B cell (primary cell): Measurements from ENCODE around the gene LDHAL6B. TPM values are rescaled to one million over a fixed set of nuclear protein-coding genes. Genes with fewer than 3 reads are reported as not detected.

Experiments
- ATAC-seq: fragments of 200-7000 bp; cut with Tn5 transposase; one replicate; pipeline ENCODE4 v1.10.0; 2021; ENCODE audit warnings: low read depth, mild to moderate bottlenecking, moderate number of reproducible peaks, moderate library complexity
- CTCF ChIA-PET: fragments of 350-600 bp; sonication (Branson Sonifier 250); formaldehyde crosslinking; loops from one replicate; lab custom pipeline; 2021; ENCODE audit warnings: antibody characterized with exemption, inconsistent platforms; lab: Charles Lee
- POLR2A ChIA-PET: fragments of 350-600 bp; sonication (Branson Sonifier 250); formaldehyde crosslinking; loops from one replicate; lab custom pipeline; 2021; ENCODE audit warnings: antibody characterized with exemption; lab: Charles Lee
- DNase-seq: peaks from one replicate; pipeline ENCODE4 v3.0.0; 2013
- H2AFZ ChIP-seq: 2 replicates; pipeline ENCODE4 v1.6.1; 2012; ENCODE audit warnings: mild to moderate bottlenecking, low read depth, low read length; ENCODE audit not compliant: insufficient read depth, poor library complexity, severe bottlenecking
- H3K27ac ChIP-seq, 2 donors: 1 replicate in 1 of 2; 2 replicates in 1 of 2; pipeline ENCODE4 v1.5.1; 2012 to 2013; ENCODE audit warnings: low read length in 2 of 2, mild to moderate bottlenecking in 2 of 2, moderate library complexity in 1 of 2
- H3K27me3 ChIP-seq, 4 experiments: fragments of 200-600 bp in 1 of 4; sonication (generic) in 1 of 4; replicated peaks in 1 of 4; 1 replicate in 2 of 4; 2 replicates in 2 of 4; pipeline versions ENCODE4 v1.6.1 to v1.7.0; 2013 to 2016; ENCODE audit warnings: low read length in 3 of 4, mild to moderate bottlenecking in 2 of 4, mixed read lengths in 1 of 4, moderate library complexity in 1 of 4; ENCODE audit not compliant: insufficient read depth in 4 of 4, control insufficient read depth in 3 of 4; ENCODE audit errors: control extremely low read depth in 1 of 4
- H3K36me3 ChIP-seq, 2 experiments: replicated peaks in 1 of 2; 1 replicate in 1 of 2; 2 replicates in 1 of 2; pipeline versions ENCODE4 v1.6.1 to v1.7.1; 2013; ENCODE audit warnings: low read length in 1 of 2; ENCODE audit not compliant: insufficient read depth in 2 of 2, control insufficient read depth in 1 of 2; ENCODE audit errors: control extremely low read depth in 1 of 2, extremely low read depth in 1 of 2
- H3K4me1 ChIP-seq, 2 donors: fragments of 200-600 bp in 1 of 2; sonication (generic) in 1 of 2; 1 replicate in 1 of 2; 2 replicates in 1 of 2; pipeline versions ENCODE4 v1.5.1 to v1.6.1; 2013 to 2017; ENCODE audit warnings: low read length in 2 of 2; ENCODE audit not compliant: control insufficient read depth in 2 of 2, insufficient read depth in 2 of 2
- H3K4me2 ChIP-seq: replicated peaks from 2 replicates; pipeline ENCODE3; 2012; ENCODE audit warnings: mild to moderate bottlenecking, low read depth, low read length; ENCODE audit not compliant: poor library complexity, severe bottlenecking
- H3K4me3 ChIP-seq, 5 experiments: fragments of 200-600 bp in 1 of 5; sonication (generic) in 1 of 5; 1 replicate in 3 of 5; 2 replicates in 2 of 5; pipeline versions ENCODE4 v1.5.1 to v1.7.0; 2011 to 2016; ENCODE audit warnings: low read length in 4 of 5, mild to moderate bottlenecking in 4 of 5, low read depth in 2 of 5, control low read depth in 1 of 5, moderate library complexity in 1 of 5; ENCODE audit not compliant: insufficient read depth in 1 of 5; ENCODE audit errors: control extremely low read depth in 1 of 5, extremely low read depth in 1 of 5
- H3K79me2 ChIP-seq: fragments of 200-600 bp; sonication (generic); one replicate; pipeline ENCODE4 v1.6.0; 2016; ENCODE audit warnings: low read length; ENCODE audit not compliant: control insufficient read depth, insufficient read depth
- H3K9ac ChIP-seq: fragments of 200-600 bp; sonication (generic); 2 replicates; pipeline ENCODE4 v1.6.1; 2017; ENCODE audit warnings: mild to moderate bottlenecking, low read length, moderate library complexity
- H3K9me3 ChIP-seq, 3 donors: one replicate each; pipeline versions ENCODE4 v1.6.1 to v1.7.1; 2013; ENCODE audit warnings: low read length in 2 of 3; ENCODE audit not compliant: control insufficient read depth in 2 of 3, insufficient read depth in 1 of 3; ENCODE audit errors: control extremely low read depth in 1 of 3
- H4K20me1 ChIP-seq: 2 replicates; pipeline ENCODE4 v1.6.0; 2012; ENCODE audit warnings: mild to moderate bottlenecking, low read length; ENCODE audit not compliant: insufficient read depth, control insufficient read depth, poor library complexity, severe bottlenecking
- H3K27ac Mint-ChIP-seq: one replicate; pipeline ENCODE4 v1.8.0; 2021; ENCODE audit warnings: mixed read lengths
- H3K27me3 Mint-ChIP-seq: one replicate; pipeline ENCODE4 v1.8.0; 2021; ENCODE audit warnings: mixed read lengths
- H3K4me1 Mint-ChIP-seq: one replicate; pipeline ENCODE4 v1.8.0; 2021; ENCODE audit warnings: mixed read lengths
- H3K4me3 Mint-ChIP-seq: one replicate; pipeline ENCODE4 v1.8.0; 2021; ENCODE audit warnings: mixed read lengths
- H3K9me3 Mint-ChIP-seq: one replicate; pipeline ENCODE4 v1.8.0; 2022; ENCODE audit warnings: mixed read lengths; ENCODE audit not compliant: insufficient read depth
- CTCF ChIP-seq: fragments of 200-600 bp; IDR thresholded peaks from one replicate; pipeline ENCODE4 v1.8.0; 2022; ENCODE audit warnings: antibody characterized with exemption, mild to moderate bottlenecking
- EZH2 ChIP-seq: IDR thresholded peaks from 2 replicates; pipeline ENCODE4 v1.6.1; 2012; ENCODE audit warnings: borderline replicate concordance, low read depth, mild to moderate bottlenecking, moderate library complexity, low read length; ENCODE audit not compliant: insufficient read depth, poor library complexity, severe bottlenecking
- WGBS: methylation state at CpG from one replicate; pipeline ENCODE4 v1.1.5; 2013; ENCODE audit warnings: missing lambda C conversion rate; ENCODE audit not compliant: insufficient coverage; 5-methylcytosine and 5-hydroxymethylcytosine counted together
- intact Hi-C: fragments of 100-400 bp; cut with micrococcal nuclease; formaldehyde crosslinking; loops from one replicate; pipeline ENCODE4 v1.10.0; 2022
- polyA plus RNA-seq: library from polyadenylated mRNA; depleted of rRNA; stranded (reverse); fragments of >200 nt; gene quantifications from 2 replicates; pipeline ENCODE4 v1.2.3, GENCODE V29; 2012
- total RNA-seq, 2 donors: library from RNA; stranded (reverse); fragments of 120-200 nt in 1 of 2; gene quantifications; 1 replicate in 1 of 2; 2 replicates in 1 of 2; pipeline versions ENCODE4 v1.2.3 to v1.2.4, GENCODE V29; 2013 to 2022

The LDHAL6B gene
- total and polyA plus RNA-seq, 2 donors (not counting 1 experiment from before 2014, with no cell fraction given) = not detected

DNA sequence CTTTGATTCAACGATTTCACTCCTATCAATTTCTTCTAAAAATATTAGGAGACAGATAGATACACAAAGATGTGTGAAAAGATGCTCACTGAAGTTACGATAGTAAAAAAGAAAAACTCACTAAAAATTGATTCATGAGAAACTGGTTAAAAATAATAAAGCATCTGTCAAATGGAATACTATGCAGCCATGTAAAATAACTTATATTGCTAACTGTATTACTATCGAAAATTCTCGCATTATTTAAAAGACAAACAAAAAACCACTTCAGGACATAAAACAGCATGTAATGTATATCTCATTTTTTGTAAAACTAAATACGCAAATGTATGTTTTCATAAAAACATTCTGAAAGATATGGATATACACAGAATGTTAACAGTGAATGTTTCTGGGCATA, 33.4 kb upstream of the LDHAL6B start:
- H3K4me2 ChIP-seq = no peak overlapping the region
- Mint-ChIP-seq H3K27me3 (no peaks in the 10 kb centered on the region), H3K4me3 (no peak overlapping the region), H3K4me1 (peaks cover 7% of the 10 kb centered on the region), H3K27ac (no peak overlapping the region), H3K9me3 (no peaks in the 10 kb centered on the region)
- ChIA-PET CTCF (interaction anchor here (0.9 to 3.9 kb wide), 7 partner anchors 8 to 357 kb away, joined by 3 to 41 read pairs (median 13); no protein-coding TSS in a partner anchor), POLR2A (no interaction called here)
- no peak overlapping the region for H3K4me3 ChIP-seq
- H3K27me3 ChIP-seq = no peaks in the 10 kb centered on the region
- peaks cover 0 to 4% (median 0%) of the 10 kb centered on the region in 3 donors for H3K9me3 ChIP-seq
- no peaks in the 10 kb centered on the region for H3K79me2 ChIP-seq
- intact Hi-C loops = no loop called here
- TF ChIP-seq CTCF (no peak), EZH2 (no peak)
- H4K20me1 ChIP-seq = no peaks in the 10 kb centered on the region
- DNase-seq (no peak), ATAC-seq (no peak)
- no peak overlapping the region for H2AFZ ChIP-seq
- H3K36me3 ChIP-seq = peaks cover 3 to 61% of the 10 kb centered on the region in 2 experiments
- H3K27ac ChIP-seq = no peak overlapping the region
- H3K9ac ChIP-seq = no peak overlapping the region
- no peaks in the 10 kb centered on the region for H3K4me1 ChIP-seq
- no CpG with 5 or more reads among the region's 5 CpGs for WGBS

- no peaks in the 10 kb centered on the region for H3K9me3 Mint-ChIP-seq
- no peak overlapping the region for H3K27ac Mint-ChIP-seq
- Histone ChIP-seq H2AFZ (no peak overlapping the region), H3K27ac (no peak overlapping the region), H3K27me3 (no peaks in the 10 kb centered on the region), H3K9me3 (peaks cover 0 to 4% (median 0%) of the 10 kb centered on the region in 3 donors), H3K4me1 (no peaks in the 10 kb centered on the region), H3K9ac (no peak overlapping the region), H3K36me3 (peaks cover 3 to 59% of the 10 kb centered on the region in 2 experiments), H3K4me3 (no peak overlapping the region), H3K79me2 (no peaks in the 10 kb centered on the region), H4K20me1 (no peaks in the 10 kb centered on the region), H3K4me2 (no peak overlapping the region)
- no peak for TF ChIP-seq CTCF
- no peaks in the 10 kb centered on the region for H3K27me3 Mint-ChIP-seq
- CTCF ChIA-PET = interaction anchor here (0.9 to 3.1 kb wide), 17 partner anchors 9 to 355 kb away, joined by 3 to 47 read pairs (median 5); no protein-coding TSS in a partner anchor
- POLR2A ChIA-PET = no interaction called here
- H3K4me3 Mint-ChIP-seq = no peak overlapping the region
- H3K4me1 Mint-ChIP-seq = peaks cover 7% of the 10 kb centered on the region
- 80% methylated on average over 1 of the region's 12 CpGs for WGBS
- DNase-seq = no peak
- intact Hi-C loops = loop anchor here (1.0 to 2.0 kb wide), 2 partner anchors 239 to 355 kb away; no protein-coding TSS in a partner anchor
- ATAC-seq = no peak
Observed at GRCh38 chr15:59174151-59174834, 32.4 kb upstream of the LDHAL6B start.
